B cell (primary cell): ENCODE data around the gene CD209. TPM values are rescaled to one million over a fixed set of nuclear protein-coding genes. Genes with fewer than 3 reads are reported as not detected.

ENCODE experiments used
- ATAC-seq: fragments of 200-7000 bp; cut with Tn5 transposase; one replicate; pipeline ENCODE4 v1.10.0; 2021; ENCODE audit warnings: low read depth, mild to moderate bottlenecking, moderate number of reproducible peaks, moderate library complexity
- CTCF ChIA-PET: fragments of 350-600 bp; sonication (Branson Sonifier 250); formaldehyde crosslinking; loops from one replicate; lab custom pipeline; 2021; ENCODE audit warnings: antibody characterized with exemption, inconsistent platforms; lab: Charles Lee
- POLR2A ChIA-PET: fragments of 350-600 bp; sonication (Branson Sonifier 250); formaldehyde crosslinking; loops from one replicate; lab custom pipeline; 2021; ENCODE audit warnings: antibody characterized with exemption; lab: Charles Lee
- DNase-seq: peaks from one replicate; pipeline ENCODE4 v3.0.0; 2013
- H2AFZ ChIP-seq: 2 replicates; pipeline ENCODE4 v1.6.1; 2012; ENCODE audit warnings: mild to moderate bottlenecking, low read depth, low read length; ENCODE audit not compliant: insufficient read depth, poor library complexity, severe bottlenecking
- H3K27ac ChIP-seq, 2 donors: 1 replicate in 1 of 2; 2 replicates in 1 of 2; pipeline ENCODE4 v1.5.1; 2012 to 2013; ENCODE audit warnings: low read length in 2 of 2, mild to moderate bottlenecking in 2 of 2, moderate library complexity in 1 of 2
- H3K27me3 ChIP-seq, 4 experiments: fragments of 200-600 bp in 1 of 4; sonication (generic) in 1 of 4; replicated peaks in 1 of 4; 1 replicate in 2 of 4; 2 replicates in 2 of 4; pipeline versions ENCODE4 v1.6.1 to v1.7.0; 2013 to 2016; ENCODE audit warnings: low read length in 3 of 4, mild to moderate bottlenecking in 2 of 4, mixed read lengths in 1 of 4, moderate library complexity in 1 of 4; ENCODE audit not compliant: insufficient read depth in 4 of 4, control insufficient read depth in 3 of 4; ENCODE audit errors: control extremely low read depth in 1 of 4
- H3K36me3 ChIP-seq, 2 experiments: replicated peaks in 1 of 2; 1 replicate in 1 of 2; 2 replicates in 1 of 2; pipeline versions ENCODE4 v1.6.1 to v1.7.1; 2013; ENCODE audit warnings: low read length in 1 of 2; ENCODE audit not compliant: insufficient read depth in 2 of 2, control insufficient read depth in 1 of 2; ENCODE audit errors: control extremely low read depth in 1 of 2, extremely low read depth in 1 of 2
- H3K4me1 ChIP-seq, 2 donors: fragments of 200-600 bp in 1 of 2; sonication (generic) in 1 of 2; 1 replicate in 1 of 2; 2 replicates in 1 of 2; pipeline versions ENCODE4 v1.5.1 to v1.6.1; 2013 to 2017; ENCODE audit warnings: low read length in 2 of 2; ENCODE audit not compliant: control insufficient read depth in 2 of 2, insufficient read depth in 2 of 2
- H3K4me2 ChIP-seq: replicated peaks from 2 replicates; pipeline ENCODE3; 2012; ENCODE audit warnings: mild to moderate bottlenecking, low read depth, low read length; ENCODE audit not compliant: poor library complexity, severe bottlenecking
- H3K4me3 ChIP-seq, 5 experiments: fragments of 200-600 bp in 1 of 5; sonication (generic) in 1 of 5; 1 replicate in 3 of 5; 2 replicates in 2 of 5; pipeline versions ENCODE4 v1.5.1 to v1.7.0; 2011 to 2016; ENCODE audit warnings: low read length in 4 of 5, mild to moderate bottlenecking in 4 of 5, low read depth in 2 of 5, control low read depth in 1 of 5, moderate library complexity in 1 of 5; ENCODE audit not compliant: insufficient read depth in 1 of 5; ENCODE audit errors: control extremely low read depth in 1 of 5, extremely low read depth in 1 of 5
- H3K79me2 ChIP-seq: fragments of 200-600 bp; sonication (generic); one replicate; pipeline ENCODE4 v1.6.0; 2016; ENCODE audit warnings: low read length; ENCODE audit not compliant: control insufficient read depth, insufficient read depth
- H3K9ac ChIP-seq: fragments of 200-600 bp; sonication (generic); 2 replicates; pipeline ENCODE4 v1.6.1; 2017; ENCODE audit warnings: mild to moderate bottlenecking, low read length, moderate library complexity
- H3K9me3 ChIP-seq, 3 donors: one replicate each; pipeline versions ENCODE4 v1.6.1 to v1.7.1; 2013; ENCODE audit warnings: low read length in 2 of 3; ENCODE audit not compliant: control insufficient read depth in 2 of 3, insufficient read depth in 1 of 3; ENCODE audit errors: control extremely low read depth in 1 of 3
- H4K20me1 ChIP-seq: 2 replicates; pipeline ENCODE4 v1.6.0; 2012; ENCODE audit warnings: mild to moderate bottlenecking, low read length; ENCODE audit not compliant: insufficient read depth, control insufficient read depth, poor library complexity, severe bottlenecking
- H3K27ac Mint-ChIP-seq: one replicate; pipeline ENCODE4 v1.8.0; 2021; ENCODE audit warnings: mixed read lengths
- H3K27me3 Mint-ChIP-seq: one replicate; pipeline ENCODE4 v1.8.0; 2021; ENCODE audit warnings: mixed read lengths
- H3K4me1 Mint-ChIP-seq: one replicate; pipeline ENCODE4 v1.8.0; 2021; ENCODE audit warnings: mixed read lengths
- H3K4me3 Mint-ChIP-seq: one replicate; pipeline ENCODE4 v1.8.0; 2021; ENCODE audit warnings: mixed read lengths
- H3K9me3 Mint-ChIP-seq: one replicate; pipeline ENCODE4 v1.8.0; 2022; ENCODE audit warnings: mixed read lengths; ENCODE audit not compliant: insufficient read depth
- EZH2 ChIP-seq: IDR thresholded peaks from 2 replicates; pipeline ENCODE4 v1.6.1; 2012; ENCODE audit warnings: borderline replicate concordance, low read depth, mild to moderate bottlenecking, moderate library complexity, low read length; ENCODE audit not compliant: insufficient read depth, poor library complexity, severe bottlenecking
- WGBS: methylation state at CpG from one replicate; pipeline ENCODE4 v1.1.5; 2013; ENCODE audit warnings: missing lambda C conversion rate; ENCODE audit not compliant: insufficient coverage; 5-methylcytosine and 5-hydroxymethylcytosine counted together
- intact Hi-C: fragments of 100-400 bp; cut with micrococcal nuclease; formaldehyde crosslinking; loops from one replicate; pipeline ENCODE4 v1.10.0; 2022
- polyA plus RNA-seq: library from polyadenylated mRNA; depleted of rRNA; stranded (reverse); fragments of >200 nt; gene quantifications from 2 replicates; pipeline ENCODE4 v1.2.3, GENCODE V29; 2012
- total RNA-seq, 2 donors: library from RNA; stranded (reverse); fragments of 120-200 nt in 1 of 2; gene quantifications; 1 replicate in 1 of 2; 2 replicates in 1 of 2; pipeline versions ENCODE4 v1.2.3 to v1.2.4, GENCODE V29; 2013 to 2022
- TF ChIP-seq, protein P1 (sequence below): fragments of 200-600 bp; IDR thresholded peaks from one replicate; pipeline ENCODE4 v1.8.0; 2022; ENCODE audit warnings: antibody characterized with exemption, mild to moderate bottlenecking

CD209 gene
- total and polyA plus RNA-seq, 2 donors (not counting 1 experiment from before 2014, with no cell fraction given): 0.10 TPM; not detected in 1

DNA sequence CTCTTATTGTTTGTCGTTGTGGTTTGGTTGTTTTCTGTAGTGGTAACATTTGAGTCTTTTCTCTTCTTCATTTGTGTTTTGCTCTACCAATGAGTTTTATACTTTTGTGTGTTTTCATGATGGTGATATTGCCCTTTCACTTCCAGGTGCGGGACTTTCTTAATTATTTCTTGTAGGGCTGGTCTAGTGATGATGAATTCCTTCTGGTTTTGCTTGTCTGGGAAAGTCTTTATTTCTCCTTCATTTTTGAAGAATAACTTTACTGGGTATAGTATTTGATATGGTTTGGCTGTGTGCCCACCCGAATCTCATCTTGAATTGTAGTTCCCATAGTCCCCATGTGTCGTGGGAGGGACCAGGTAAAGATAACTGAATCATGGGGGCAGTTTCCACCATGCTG is 8.9 kb upstream of the CD209 start:
- H3K4me2 ChIP-seq: no peak overlapping the region
- intact Hi-C loops: no loop called here
- ChIA-PET POLR2A (no interaction called here), CTCF (no interaction called here)
- DNase-seq (no peak), ATAC-seq (no peak)
- peaks cover 0 to 9% (median 3%) of the 10 kb centered on the region in 4 experiments for H3K27me3 ChIP-seq
- H3K79me2 ChIP-seq: no peaks in the 10 kb centered on the region
- TF ChIP-seq EZH2: no peak
- TF ChIP-seq, protein P1, sequence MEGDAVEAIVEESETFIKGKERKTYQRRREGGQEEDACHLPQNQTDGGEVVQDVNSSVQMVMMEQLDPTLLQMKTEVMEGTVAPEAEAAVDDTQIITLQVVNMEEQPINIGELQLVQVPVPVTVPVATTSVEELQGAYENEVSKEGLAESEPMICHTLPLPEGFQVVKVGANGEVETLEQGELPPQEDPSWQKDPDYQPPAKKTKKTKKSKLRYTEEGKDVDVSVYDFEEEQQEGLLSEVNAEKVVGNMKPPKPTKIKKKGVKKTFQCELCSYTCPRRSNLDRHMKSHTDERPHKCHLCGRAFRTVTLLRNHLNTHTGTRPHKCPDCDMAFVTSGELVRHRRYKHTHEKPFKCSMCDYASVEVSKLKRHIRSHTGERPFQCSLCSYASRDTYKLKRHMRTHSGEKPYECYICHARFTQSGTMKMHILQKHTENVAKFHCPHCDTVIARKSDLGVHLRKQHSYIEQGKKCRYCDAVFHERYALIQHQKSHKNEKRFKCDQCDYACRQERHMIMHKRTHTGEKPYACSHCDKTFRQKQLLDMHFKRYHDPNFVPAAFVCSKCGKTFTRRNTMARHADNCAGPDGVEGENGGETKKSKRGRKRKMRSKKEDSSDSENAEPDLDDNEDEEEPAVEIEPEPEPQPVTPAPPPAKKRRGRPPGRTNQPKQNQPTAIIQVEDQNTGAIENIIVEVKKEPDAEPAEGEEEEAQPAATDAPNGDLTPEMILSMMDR: no peak
- no peaks in the 10 kb centered on the region for H4K20me1 ChIP-seq
- Mint-ChIP-seq H3K27me3 (peaks cover 6% of the 10 kb centered on the region), H3K9me3 (peaks cover 35% of the 10 kb centered on the region), H3K27ac (no peak overlapping the region), H3K4me1 (peaks cover 18% of the 10 kb centered on the region), H3K4me3 (no peak overlapping the region)
- no peak overlapping the region for H2AFZ ChIP-seq
- H3K4me1 ChIP-seq: peaks cover 11 to 13% of the 10 kb centered on the region in 2 donors
- no peak overlapping the region for H3K4me3 ChIP-seq
- WGBS: 57% methylated on average over 2 of the region's 4 CpGs
- H3K9me3 ChIP-seq: peaks cover 11 to 51% (median 46%) of the 10 kb centered on the region in 3 donors
- H3K9ac ChIP-seq: no peak overlapping the region
- no peaks in the 10 kb centered on the region for H3K36me3 ChIP-seq
- no peak overlapping the region for H3K27ac ChIP-seq

DNA sequence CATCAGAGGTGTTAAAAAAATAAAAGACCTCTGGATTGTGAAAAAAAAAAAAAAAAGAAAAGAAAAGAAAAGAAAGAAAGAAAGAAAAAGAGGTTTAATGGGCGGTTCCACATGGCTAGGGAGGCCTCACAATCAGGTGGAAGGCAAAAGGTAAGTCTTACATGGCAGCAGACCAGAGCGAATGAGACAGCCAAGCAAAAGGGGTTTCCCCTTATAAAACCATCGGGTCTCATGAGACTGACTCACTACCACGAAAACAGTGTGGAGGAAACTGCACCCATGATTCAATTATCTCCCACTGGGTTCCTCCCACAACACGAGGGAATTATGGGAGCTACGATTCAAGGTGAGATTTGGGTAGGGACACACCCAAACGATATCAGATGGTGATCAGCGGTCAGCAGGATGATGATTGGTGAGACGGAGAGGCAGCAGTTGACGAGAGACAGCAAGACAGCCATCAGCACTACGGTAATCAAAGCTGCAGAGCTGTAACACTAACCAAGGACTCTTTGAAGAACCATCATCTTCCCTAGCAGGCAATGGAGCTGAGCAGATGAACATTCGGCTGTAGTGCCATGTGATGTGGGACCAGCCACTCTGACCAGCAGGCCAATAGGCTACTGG is 3.9 kb upstream of the CD209 start:
- Histone ChIP-seq H3K4me3 (peak overlapping the region in 1 of 5 experiments; percentile 25), H3K27me3 (peaks cover 0 to 5% (median 0%) of the 10 kb centered on the region in 4 experiments), H3K4me2 (peak overlapping the region; percentile 57), H3K9me3 (peaks cover 9 to 29% (median 18%) of the 10 kb centered on the region in 3 donors), H3K79me2 (no peaks in the 10 kb centered on the region), H4K20me1 (no peaks in the 10 kb centered on the region), H3K4me1 (peaks cover 34 to 43% of the 10 kb centered on the region in 2 donors), H3K36me3 (no peaks in the 10 kb centered on the region), H3K27ac (peak overlapping the region; percentile 80 to 84), H3K9ac (no peak overlapping the region), H2AFZ (peak overlapping the region; percentile 23)
- peak; percentile 94 for ATAC-seq
- Mint-ChIP-seq H3K4me3 (peak overlapping the region; percentile 58), H3K27me3 (peaks cover 5% of the 10 kb centered on the region), H3K9me3 (peaks cover 22% of the 10 kb centered on the region), H3K4me1 (peaks cover 41% of the 10 kb centered on the region), H3K27ac (peak overlapping the region; percentile 90)
- WGBS: 51% methylated on average over 9 of the region's 12 CpGs
- DNase-seq: peak; percentile 91
- POLR2A ChIA-PET: interaction anchor here (0.6 to 1.0 kb wide), 10 partner anchors 8 to 571 kb away, joined by 3 to 9 read pairs (median 4); partner anchors contain the start of gene FCER2
- CTCF ChIA-PET: interaction anchor here (0.7 to 2.1 kb wide), 6 partner anchors 12 to 182 kb away, joined by 3 to 8 read pairs (median 4); partner anchors contain the start of gene TRAPPC5
- TF ChIP-seq, protein P1: no peak
- no peak for TF ChIP-seq EZH2
- intact Hi-C loops: loop anchor here (1.0 to 2.0 kb wide), 3 partner anchors 49 to 78 kb away; partner anchors contain the start of gene FCER2
